ELR (cell line): ENCODE data around the gene FAM3A.
"Not testable (repeated sequence)": the region's sequence is repeated elsewhere in the genome, so short reads cannot be mapped to it uniquely, and the experiment has no call there.

Experiments
- DNase-seq: peaks from one replicate; pipeline ENCODE4 v3.0.0-alpha.2; 2015; ENCODE audit warnings: low read depth

FAM3A gene

GRCh38 chrX:154502989-154503388, 13.0 kb downstream of the FAM3A start:
- DNase-seq: no peak

DNA sequence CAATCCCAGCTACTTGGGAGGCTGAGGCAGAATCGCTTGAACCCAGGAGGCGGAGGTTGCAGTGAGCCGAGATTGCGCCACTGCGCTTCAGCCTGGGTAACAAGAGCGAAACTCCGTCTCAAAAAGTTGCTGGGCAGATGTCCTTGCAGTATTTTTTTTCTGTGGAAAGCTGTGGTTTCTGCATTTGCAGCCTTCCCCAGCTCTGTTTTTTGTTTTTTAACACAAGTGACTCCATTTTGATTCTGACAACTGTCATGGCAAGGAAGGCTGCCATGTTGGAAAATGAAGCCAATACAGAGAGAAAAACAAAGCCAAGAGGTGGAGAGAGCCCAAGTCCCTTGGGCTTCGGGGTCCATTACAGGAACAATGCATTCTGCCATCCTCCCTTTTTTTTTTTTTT, 13.9 kb downstream of the FAM3A start:
- no peak for DNase-seq

- not testable (repeated sequence) for DNase-seq
Measured at GRCh38 chrX:154501423-154501822, 14.6 kb downstream of the FAM3A start.

DNA sequence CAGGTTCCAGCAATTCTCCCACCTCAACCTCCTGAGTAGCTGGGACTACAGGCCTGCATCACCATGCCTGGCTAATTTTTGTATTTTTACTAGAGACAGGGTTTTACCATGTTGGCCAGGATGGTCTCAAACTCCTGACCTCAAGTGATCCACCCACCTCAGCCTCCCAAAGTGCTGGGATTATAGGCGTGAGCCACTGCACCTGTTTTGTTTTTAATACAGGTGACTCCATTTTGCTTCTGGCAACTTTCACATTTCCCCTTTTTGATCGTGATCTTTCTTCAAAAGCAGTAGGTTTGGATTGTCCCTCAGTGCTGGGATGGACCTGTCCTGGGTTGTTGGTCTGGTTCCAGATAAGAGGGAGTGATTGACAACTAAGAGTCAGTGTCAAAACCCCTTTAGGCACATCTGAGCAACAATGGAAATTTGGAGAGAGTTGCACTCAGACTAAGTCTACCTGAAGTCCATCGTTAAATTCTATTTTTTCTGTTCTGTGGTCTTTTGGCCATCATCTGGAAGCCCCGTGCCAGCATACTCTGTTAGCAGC, 19.4 kb downstream of the FAM3A start:
- not testable (repeated sequence) for DNase-seq

DNA sequence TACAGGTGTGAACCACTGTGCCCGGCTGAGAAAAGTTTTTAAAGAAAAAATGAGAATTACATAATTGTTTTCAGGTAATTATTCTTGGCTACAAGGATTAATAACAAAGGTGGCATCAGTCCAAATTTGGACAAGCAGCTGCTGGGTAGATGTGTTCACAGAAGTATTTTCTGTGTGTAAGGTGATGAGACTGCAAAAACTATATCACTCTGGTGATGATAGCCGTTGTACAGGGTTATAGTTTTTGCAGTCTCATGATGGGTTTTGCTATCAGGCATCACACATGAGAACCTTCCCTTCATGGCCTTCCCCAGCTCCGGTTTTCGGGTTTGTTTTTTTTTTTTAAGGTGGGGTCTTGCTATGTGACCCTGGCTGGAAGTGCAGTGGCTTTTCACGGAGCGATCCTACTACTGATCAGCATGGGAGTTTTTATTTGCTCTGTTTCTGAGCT, 20.5 kb downstream of the FAM3A start:
- no peak for DNase-seq

GRCh38 chrX:154494715-154495114, 21.3 kb downstream of the FAM3A start:
- no peak for DNase-seq

DNA sequence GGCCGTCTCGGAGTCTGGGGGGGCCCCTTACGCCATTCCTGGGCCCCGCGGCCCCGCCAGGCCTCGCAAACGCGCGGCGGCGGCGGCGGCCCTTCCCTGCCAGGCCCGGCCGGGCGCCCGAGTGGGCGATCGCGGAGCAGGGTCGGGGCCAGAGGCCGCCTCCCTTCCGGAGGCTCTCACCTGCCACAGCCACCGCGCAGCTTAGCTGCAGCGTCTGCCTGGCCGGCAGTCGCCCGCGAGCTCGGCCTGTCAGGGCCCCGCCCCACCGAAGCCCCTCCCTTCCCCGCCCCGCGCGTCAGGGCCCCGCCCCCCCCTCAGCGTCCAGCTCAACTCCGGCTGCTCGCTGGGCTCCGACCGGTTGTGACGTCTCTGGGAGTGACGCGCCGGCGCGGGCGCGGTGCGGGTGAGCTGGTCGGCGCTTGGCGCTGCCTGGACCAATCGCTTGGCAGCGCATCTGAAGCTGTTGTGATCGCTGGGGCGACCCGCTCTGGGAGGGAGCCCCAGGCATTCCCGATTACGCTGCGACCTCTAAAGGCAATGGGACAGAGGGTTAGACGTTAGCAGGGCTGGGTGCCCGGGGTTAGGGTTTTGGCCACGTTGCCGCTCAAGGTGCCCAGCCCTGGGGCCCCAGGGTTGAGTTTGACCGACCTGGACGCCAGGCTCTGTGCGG, 25.5 kb downstream of the FAM3A start, which contains the start of gene SLC10A3:
Gene SLC10A3 (minus strand): TSS at position 216 of the 670 bp plus-strand sequence. CDS start 1,689 bp downstream, outside the sequence.
- peak; percentile 92 for DNase-seq

- peak; percentile 70 for DNase-seq
Measured at GRCh38 chrX:154490021-154490413, 26.0 kb downstream of the FAM3A start.

- no peak for DNase-seq
Measured at GRCh38 chrX:154489182-154489581, 26.9 kb downstream of the FAM3A start.

- no peak for DNase-seq
Measured at GRCh38 chrX:154488336-154489075, 27.5 kb downstream of the FAM3A start.

DNA sequence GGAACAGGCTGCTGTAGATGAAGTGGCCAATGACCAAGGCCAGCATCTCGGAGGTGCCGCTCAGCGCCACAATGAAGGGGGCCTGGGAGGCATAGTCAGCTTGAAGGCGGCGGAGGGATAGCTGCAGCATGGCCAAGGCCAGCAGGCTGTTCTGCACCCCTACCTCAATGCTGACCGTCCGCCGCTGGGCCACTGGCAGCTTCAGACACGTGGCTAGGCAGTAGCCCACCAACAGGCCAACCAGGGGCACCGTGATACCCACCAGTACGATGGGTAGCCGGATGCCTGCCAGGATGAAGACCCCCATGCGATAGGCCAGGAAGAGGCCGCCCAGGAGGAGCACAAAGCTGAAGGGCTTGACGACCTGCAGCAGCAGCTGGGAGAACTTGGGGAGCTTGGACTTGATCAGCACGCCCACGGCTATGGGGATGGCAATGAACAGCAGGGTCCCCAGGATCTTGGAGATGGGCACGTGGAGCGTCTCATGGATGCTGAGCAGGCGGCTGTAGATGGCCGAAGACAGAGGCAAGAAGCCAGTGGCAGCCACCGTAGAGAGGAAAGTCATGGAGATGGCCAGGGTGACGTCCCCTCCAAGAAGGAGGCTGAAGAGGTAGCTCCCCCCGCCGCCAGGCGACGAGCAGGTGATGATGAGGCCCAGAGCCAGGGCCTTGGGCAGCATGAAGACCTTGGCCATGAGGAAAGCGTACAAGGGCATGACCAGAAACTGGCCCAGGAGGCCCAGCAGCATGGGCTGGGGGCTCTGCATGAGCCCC, 28.3 kb downstream of the FAM3A start:
- no peak for DNase-seq

GRCh38 chrX:154486396-154487207, 29.4 kb downstream of the FAM3A start, which contains the start of gene UBL4A:
Gene UBL4A, minus strand, starts transcription at chrX:154486615. Its CDS starts 31 bp downstream, at chrX:154486584.
- peak; percentile 58 for DNase-seq

GRCh38 chrX:154486052-154486395, 30.0 kb downstream of the FAM3A start:
- DNase-seq: peak; percentile 43

GRCh38 chrX:154485150-154486051, 30.6 kb downstream of the FAM3A start:
- DNase-seq: no peak

DNA sequence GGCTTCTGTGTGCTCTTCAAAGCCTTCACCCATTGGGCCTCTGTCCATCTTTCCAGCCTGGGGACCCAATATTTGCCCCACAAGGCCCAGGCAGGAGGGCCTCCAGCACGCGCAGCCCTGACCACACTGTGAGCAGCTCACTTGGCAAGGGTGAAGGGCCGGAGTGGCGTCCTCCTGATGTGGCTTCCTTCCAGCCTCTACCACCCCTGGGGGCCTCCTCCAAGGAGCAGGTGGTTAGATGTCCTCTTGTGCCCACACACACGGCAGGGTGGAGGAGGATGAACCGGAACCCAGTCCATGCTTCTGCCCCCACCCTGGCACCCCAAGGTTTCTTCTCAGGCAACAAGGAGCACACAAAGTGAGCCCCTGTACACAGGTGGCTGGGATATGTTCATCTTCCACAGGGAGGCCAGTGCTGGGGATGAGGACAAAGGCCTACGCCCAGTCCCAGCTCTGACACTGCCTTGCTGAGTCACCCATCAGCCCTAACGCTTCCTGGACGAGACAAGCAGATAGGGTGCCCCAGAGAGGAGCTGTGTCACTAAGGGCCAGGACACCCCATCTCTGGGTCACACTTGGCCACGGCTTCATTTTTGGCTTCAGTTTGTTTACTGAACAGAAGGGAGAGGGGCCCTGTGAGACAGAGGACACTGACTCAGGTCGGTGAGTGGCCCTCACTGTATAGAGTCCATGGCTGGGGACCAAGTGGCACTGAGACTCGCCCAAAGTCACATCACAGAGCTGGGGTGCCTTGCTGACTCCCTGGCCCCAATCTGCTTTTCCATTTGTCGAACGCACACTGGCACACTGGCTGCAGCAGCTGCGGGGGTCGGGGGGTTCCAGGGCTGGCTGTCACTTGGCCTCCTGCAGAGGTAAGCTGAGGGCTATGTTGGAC, 31.5 kb downstream of the FAM3A start:
- DNase-seq: peak; percentile 49

GRCh38 chrX:154483325-154483724, 32.7 kb downstream of the FAM3A start:
- DNase-seq: no peak

DNA sequence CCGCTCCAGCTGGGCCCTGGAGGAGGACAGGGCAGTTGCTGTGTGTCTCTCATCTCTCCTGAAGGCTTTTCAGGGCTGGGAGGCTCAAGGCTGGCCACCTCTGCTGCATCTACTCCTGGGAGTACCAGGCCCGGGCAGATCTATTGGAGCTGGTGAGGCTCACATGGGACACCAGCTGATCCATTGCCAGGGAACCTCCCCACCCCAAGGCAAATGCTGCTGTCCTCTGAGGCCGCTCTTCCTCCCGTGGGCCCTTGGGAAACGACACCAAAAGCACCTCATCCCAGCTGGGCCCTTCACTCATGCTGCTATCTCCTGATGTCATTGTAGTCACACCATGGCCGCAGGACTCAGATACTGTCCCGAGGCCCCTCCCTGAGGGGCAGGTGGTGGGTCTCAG, 33.2 kb downstream of the FAM3A start:
- no peak for DNase-seq

GRCh38 chrX:154481911-154482601, 34.0 kb downstream of the FAM3A start:
- DNase-seq: no peak

- DNase-seq: no peak
Measured at GRCh38 chrX:154481195-154481594, 34.8 kb downstream of the FAM3A start.
